HG02763 (cell line): ENCODE measurements around the gene EEF2K.

Source experiments
- ATAC-seq: cut with Tn5 transposase; IDR thresholded peaks from one replicate; pipeline ENCODE4 v1.9.1; 2021; ENCODE audit warnings: mild to moderate bottlenecking, moderate library complexity; ENCODE audit not compliant: unreplicated experiment

The EEF2K gene

DNA sequence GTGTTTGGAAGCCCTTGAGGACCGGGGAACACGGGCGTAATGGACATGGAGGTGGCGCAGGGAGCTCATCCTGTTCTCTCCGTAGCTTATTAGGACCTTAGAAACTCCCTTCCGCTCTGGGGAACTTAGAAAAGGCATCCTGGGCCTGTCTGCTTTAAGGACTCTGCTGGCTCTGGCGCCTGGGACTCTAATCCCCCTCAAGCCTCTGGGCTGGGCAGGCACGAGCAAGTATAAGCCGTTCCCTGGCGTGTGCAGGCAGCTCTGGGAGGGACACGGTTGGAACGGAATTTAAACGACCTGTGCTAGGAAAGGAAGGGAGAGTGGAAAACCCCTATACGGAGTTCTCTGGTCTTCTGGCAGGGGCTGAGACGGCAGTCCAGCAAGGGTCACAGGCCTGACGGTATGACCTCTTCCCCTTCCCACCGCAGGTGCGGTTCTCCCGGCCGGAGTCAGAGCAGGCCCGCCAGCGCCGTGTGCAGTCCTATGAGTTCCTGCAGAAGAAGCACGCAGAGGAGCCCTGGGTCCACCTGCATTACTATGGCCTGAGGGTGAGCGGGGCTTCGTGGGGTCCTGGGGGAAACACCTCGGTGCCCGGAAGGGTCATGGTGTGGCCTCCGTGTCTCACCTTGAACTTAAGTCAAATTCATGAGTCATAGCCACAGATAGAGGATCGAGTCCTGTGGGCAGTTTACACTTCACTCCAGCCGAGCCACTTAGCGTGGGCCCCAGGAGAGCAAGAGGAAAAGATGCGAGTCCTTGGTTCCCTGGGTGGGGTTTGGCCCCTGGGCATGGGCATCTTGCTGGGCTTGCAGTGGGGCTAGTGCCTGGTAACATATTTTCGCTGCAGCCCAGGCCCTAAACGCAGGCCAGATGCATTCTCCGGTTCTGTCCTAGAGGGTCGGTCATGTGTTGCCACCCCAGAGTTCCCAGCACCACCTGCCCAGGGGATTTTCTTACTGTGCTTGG is 108.9 kb downstream of the EEF2K start:
- ATAC-seq, result no peak

DNA sequence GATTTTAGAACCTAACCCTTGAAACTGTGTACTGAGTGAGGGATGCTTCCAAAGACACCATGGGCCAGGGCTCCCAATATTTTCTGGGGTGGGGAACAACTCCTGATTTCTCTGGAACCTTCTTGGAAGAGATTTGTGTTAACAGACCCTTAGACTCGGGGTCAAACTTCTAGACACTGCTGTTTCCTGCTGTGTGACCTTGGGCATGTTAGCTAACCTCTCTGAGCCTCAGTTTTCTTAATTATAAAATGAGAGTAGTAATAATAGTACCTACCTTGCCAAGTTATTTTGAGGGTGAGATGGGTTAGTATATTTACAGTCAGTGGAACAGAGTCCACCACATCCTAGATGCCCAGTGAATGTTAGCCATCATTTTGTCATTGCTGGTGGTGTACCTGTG is 109.9 kb downstream of the EEF2K start:
- no peak for ATAC-seq

DNA sequence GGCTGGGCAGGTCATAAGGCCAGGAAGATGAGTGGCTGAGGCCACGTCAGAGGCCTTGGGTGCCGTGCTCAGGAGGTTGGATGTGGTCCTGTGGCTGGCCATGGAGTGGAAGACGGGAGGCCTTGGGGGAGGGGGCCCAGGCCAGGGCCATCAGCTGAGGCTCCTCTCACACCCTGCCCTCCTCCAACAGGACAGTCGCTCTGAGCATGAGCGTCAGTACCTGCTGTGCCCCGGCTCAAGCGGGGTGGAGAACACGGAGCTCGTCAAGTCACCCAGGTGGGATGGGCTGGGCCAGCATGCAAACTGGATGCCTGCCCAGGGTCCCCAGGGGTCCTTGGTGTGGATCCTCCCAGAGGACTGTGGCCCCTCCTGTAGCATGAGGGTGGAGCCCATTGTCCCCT is 110.3 kb downstream of the EEF2K start:
- no peak for ATAC-seq

DNA sequence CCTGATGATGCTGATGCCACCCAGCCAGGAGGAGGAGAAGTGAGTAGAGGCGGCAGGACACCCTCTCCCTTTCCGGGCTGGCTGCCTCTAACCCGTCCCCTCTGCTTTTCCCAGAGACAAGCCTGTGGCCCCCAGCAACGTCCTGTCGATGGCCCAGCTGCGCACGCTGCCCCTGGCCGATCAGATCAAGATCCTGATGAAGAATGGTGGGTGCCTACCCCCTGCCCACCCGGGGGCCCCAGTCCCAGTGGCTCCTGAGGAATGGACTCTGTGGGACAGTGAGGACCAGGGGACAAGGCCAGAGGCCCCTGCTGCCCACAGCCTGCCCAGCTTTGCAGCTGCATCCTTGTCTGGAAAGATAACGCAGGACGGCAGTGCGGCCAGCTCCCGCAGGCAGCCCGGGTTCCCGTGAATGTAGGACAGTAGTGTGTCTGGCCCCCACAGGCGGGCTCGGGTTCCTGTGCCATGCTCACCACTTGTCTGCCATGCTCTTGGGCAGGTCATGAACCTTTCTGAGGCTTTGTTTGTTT is 111.0 kb downstream of the EEF2K start:
- no peak for ATAC-seq

DNA sequence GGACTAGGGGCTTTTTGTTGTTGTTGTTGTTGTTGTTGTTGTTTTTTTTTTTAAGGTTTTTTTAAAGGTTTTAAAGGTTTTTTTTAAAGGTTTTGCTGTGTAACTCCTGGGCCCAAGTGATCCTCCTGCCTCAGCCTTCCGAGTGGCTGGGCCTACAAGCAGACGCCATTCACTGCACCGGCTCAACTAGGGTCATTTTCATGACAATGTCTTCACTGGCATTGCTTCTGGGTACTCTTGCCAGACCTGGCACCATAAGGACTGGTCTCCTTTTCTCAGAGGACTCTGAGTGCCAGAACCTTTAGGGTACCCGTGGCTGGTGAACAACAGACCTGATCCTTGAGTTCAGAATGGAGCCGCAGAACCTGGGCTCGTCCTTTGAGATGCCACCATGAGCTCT is 111.5 kb downstream of the EEF2K start:
- no peak for ATAC-seq

DNA sequence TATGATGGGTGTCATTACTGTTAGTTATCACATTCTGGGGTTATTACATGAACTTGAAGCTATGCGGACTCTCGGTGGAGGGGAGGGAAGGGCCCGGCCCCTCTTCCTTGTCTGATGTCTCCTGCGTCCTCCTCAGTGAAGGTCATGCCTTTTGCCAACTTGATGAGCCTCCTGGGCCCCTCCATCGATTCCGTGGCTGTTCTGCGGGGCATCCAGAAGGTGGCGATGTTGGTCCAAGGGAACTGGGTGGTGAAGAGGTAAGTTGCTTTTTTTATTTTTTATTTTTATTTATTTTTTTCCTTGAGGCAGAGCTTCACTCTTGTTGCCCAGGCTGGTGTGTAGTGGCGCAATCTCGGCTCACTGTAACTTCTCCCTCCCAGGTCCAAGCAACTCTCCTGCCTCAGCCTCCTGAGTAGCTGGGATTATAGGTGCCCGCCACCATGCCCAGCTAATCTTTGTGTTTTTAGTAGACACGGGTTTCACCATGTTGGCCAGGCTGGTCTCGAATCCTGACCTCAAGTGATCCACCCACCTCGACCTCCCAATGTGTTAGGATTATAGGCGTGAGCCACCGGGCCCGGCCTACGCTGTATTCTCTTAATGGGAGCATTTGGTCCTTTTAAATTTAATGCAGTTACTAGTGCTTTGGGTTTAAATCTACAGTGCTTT is 112.7 kb downstream of the EEF2K start:
- ATAC-seq, result no peak

DNA sequence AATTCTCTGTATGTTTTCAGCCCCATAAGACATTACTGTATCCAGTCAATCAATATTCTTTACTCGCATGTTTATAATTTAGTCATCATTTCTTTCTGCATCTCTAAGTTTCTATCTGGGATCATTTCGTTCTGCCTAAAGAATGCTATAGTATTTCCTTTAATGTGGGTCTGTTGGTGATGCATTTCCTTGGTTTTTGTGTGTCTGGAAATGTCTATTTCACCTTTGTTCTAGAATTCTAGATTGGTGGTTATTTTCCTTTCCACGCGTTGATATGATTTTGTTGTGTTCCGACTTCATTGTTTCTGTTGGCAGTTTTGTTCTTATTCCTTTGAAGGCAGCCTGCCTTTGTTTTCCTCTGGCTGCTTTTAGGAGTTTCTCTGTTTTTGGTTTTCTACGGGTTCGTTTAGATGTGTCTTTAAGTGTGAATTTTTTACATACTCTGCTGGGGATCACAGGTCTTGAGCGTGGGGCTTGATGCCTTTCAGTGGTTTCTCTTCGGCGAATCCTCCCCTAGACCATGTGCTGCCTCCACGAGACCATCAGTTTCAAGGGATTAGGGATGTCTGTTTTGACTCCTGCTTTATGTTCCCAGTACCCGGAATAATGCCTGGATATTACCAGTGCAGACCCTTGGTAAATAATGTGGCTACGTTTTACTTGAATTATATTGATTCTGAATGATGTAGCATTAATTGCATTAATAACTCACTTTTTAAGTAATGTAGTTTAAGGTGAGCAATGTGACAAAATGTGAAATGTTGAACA is 114.7 kb downstream of the EEF2K start:
- no peak for ATAC-seq

DNA sequence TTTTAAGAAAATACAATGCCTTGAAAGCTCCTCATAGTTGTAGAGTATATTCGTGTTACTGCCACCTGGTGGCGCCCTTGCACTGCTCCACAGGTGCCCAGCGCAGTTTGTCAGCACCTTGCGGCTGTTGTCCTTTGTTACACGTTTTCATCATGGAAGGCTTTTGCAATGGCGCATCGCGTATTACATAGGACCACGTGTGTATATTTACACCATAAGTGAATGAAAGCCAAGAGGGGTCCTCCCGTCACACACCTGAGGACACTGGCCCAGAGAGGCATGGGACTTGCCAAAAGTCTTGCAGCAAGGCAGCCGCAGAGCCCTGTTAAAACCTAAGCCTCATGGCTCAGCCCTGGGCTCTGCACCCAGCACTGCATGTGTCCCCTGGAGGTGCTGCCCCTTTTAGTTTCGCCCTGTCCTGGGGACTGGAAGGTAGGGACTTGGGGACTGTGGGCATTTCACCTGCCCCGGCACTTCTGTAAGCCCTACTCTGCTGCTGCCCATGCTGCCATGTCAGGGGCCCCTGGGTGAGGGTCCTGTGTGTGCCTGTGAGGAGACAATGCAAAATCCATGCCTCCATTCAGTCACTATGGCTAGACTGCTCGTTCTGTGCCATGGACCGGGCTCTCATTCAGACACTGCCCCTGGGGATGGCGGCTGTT is 115.4 kb downstream of the EEF2K start:
- no peak for ATAC-seq

DNA sequence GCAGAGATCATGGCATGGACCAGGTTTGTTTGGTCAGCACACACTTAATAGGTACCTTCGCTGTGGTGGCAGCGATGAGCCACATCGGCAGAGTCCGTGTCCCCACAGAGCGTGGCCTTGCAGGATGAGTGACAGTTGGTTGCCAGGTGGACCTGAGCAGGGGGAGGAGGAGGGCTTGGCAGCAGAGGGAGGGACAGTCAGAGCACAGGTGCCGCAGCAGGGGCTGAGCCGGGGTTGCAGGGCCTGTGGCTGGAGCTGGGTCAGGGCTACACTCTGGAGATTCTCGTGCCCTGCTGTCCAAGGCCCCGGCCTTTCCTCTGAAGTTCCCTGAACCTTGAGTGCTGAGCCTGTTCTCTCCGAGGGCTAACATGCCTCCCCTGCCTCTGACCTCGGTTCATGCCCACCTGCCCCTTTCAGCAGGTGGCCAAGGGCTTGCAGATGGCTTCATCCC is 116.0 kb downstream of the EEF2K start:
- ATAC-seq, result no peak

DNA sequence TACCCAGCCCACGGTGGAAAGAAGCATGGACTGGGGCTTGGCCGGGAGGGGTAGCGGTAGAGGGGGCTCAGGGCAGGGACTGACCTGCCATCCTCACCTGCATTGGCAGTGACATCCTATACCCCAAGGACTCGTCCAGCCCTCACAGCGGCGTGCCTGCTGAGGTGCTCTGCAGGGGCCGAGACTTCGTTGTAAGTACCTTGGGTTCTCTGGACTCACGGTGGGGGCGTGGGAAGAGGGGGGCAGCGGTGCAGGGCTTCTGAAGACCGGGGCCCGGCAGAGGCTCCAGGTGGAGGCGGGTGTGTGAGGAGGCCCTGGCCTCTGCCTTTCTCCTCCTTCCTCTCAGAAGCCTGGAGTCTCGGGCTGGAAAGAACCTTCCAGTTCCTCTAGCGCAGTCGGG is 116.7 kb downstream of the EEF2K start:
- ATAC-seq, result no peak

DNA sequence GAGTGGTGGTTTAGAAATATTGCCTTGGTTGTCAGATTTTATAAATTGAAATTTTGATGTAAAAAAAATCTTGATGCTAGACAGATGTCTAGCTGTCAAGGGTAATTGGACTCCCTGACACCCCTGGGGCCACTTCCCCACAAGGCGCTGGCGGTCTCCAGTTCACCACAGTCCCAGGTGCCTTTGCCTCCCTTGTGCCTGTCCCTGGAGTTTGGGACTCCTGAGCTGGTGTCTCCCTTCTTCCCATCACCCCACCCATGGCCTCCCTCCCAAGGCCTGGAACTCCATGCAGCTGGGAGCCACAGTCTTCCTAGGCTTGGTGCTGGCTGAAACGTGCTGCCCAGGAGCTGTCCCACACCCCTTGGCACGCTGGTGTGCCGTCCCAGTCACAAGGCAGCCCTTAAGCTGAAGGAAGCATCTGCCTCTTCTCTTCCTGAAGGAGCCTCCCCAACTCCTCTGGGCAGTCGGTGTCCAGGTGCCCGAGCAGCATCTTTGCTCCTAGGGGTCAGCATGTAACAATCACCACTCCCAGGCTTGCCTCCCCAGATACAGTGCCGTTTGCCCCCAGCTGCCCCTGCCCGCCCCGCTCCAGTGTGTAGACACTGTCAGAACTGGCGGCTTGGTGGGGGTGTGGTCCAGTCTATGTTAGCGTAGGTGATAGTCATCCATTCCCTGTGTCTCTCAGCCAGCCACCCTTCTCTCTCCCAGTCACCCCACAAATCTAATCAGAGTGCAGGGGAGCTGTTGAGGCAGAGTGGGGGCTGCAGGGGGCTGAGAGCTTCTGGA is 117.3 kb downstream of the EEF2K start:
- ATAC-seq, result no peak

DNA sequence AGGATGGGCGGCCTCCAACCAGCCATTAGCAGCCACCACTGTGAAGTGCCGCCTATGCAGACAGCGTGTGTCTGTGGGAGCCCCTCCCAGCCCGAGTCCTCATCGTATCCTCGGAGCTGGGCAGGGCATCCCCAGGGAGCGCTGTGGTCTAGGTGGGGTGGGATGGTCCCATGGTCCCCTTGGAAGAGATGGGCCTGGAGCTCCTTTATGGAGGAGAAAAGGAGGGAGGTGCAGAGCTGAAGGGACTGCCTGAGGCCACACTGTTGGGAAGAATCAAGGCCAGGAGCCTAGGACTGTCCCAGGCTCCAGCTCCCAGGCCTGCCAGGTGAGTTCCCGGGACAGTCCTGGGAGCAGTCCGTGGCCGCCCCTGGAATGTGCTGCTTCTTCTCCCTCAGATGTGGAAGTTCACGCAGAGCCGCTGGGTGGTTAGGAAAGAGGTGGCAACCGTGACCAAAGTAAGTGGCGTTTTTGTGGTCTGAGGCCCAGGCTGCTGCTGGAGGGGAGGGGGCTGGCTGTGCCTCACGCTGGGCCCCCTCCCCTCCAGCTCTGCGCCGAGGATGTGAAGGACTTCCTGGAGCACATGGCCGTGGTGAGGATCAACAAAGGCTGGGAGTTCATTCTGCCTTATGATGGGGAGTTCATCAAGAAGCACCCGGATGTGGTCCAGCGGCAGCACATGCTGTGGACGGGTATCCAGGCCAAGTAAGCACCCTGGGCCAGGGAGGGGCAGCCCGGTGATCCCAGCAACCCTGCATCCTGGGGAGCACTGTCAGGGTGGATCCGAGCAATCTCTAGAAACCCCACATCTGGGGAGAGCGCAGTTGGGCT is 118.1 kb downstream of the EEF2K start:
- no peak for ATAC-seq

DNA sequence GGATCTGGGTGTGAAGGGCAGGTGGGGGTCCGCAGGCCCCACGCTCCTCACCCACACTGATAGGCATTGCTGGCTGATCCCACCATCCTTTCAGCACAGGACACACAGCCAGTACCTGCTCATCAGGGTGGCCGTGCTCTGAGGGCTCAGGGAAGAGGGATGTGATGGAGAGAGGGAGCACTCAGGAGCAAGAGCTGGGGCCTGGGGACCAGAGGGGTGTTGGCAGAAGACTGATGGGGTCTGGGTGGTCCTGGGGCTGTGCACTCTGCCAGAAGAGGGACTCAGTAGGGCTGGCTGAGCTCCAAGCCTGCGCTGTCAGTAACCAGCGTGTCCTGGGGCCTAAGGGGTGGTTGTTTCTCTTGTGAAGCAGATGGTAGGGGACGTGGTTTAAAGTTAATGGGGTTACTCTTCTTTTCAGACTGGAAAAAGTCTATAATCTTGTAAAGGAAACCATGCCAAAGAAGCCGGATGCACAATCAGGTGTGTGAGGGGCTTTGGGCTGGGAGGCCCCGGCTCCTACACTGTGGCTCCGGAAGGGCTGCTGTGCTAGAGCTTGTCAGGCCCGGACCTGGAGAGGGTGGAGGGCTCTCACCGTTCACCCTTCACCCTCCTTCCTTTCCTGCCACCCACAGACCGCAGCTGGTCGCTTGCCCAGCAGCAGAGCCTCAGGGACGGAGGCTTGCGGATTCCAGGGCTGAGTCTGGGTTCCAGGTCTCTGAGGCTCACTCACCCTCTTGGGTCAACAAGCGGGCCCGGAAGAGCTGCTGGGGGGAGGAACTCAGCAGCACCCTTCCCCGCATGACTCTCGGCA is 118.9 kb downstream of the EEF2K start:
- no peak for ATAC-seq

DNA sequence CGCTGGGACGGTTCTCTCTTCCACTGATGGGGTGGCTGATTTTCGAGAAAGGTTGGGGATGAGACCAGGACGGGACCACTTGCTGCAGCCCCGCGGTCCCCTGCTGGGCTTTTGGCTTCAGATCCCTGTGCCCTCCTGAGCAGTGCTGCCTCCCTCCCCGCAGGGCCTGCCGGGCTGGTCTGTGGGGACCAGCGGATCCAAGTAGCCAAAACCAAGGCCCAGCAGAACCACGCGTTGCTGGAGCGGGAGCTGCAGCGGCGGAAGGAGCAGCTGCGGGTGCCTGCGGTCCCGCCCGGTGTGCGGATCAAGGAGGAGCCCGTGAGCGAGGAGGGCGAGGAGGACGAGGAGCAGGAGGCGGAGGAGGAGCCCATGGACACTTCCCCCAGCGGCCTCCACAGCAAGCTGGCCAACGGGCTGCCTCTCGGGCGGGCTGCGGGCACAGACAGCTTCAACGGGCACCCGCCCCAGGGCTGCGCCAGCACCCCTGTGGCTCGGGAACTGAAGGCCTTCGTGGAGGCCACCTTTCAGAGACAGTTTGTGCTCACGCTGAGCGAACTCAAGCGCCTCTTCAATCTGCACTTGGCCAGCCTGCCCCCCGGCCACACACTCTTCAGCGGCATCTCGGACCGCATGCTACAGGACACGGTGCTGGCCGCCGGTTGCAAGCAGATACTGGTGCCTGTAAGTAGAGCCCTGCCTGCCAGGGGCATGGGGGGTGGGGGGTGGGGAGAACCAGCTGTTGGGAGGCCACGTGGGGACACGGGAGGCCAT is 119.7 kb downstream of the EEF2K start:
- no peak for ATAC-seq

DNA sequence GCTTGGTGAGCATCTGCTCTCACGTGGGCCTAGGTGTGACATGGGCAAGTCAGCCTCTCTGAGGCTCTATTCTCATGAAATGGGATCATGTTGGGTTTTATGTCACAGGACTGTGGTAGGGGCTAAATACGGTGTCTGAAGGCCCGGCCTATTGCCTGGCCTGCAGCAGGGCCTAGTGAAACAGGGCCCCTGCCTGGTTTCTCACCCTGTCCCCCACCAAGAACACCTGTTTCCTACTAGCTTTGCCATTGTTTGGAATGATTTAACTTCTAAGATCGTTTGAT is 120.2 kb downstream of the EEF2K start:
- ATAC-seq, result no peak

DNA sequence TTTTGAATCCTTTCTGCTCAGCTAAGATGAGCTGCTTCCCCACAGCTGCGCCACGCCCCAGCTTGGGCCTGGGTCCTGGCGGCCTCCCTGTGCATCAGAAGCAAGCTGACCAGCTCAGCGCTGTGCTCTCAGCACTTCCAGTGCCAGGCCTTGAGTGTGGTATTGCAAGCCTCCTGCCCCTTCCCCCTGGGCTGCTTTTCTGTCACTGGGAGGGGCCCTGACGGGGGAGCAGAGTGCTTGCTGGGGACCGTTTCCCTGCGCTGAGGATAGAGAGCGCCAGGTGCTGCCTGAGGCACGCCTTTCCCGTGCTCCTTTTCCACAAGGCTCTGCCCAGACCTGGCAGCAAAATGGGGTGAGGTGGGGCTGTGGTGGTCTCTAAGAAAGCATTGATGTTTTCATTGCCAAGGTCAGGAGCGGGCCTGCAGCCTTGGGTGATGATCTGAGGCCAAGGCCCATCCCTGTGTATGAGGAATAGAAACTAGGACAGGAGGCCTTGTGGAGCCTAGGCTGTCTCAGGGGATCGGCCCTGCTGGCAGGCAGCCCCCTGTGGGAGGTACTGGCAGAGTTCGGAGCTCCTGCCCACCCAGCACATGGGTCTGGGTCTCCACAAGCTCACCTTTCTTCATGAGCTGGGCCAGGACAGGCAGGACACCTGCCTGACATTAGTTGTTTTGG is 120.8 kb downstream of the EEF2K start:
- ATAC-seq, result no peak

DNA sequence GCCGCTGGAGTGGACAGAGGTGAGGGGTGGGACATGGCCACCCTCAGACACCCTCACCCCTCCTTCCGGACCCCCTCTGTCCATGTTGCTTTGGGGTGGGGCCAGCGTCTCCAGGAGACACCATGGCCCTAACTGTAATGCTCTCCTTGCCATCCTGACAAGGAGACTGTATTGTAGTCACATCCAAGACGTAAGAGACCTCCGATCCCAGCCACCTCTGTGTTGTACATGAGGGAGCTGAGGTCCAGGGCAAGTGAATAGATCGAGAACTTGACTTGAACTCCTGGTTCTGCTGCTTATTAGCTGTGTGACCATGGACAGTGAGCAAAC is 121.3 kb downstream of the EEF2K start:
- no peak for ATAC-seq
